Measurements from ENCODE around the gene NOXO1. TPM values are rescaled to one million over a fixed set of nuclear protein-coding genes. Genes with fewer than 3 reads are reported as not detected.

NOXO1 gene
- total and polyA plus RNA-seq, 2 experiments from 2014 or later: 2.0 to 2.6 TPM

DNA sequence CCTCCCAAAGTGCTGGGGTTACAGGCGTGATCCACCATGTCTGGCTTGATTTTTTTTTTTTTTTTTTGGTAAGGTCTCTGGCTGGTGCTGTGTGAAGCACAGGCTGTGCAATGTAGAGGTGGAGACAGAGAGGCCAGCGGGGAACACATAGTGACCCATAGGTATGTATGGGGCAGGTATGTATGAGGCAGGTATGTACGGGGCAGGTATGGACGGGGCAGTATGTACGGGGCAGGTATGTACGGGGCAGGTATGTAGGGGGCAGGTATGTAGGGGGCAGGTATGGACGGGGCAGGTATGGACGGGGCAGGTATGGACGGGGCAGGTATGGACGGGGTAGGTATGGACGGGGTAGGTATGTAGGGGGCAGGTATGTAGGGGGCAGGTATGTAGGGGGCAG is 31.8 kb downstream of the NOXO1 start:
- Histone ChIP-seq H3K4me1 (ENCODE audit: insufficient read depth) (no peaks in the 10 kb centered on the region), H3K4me2 (no peak overlapping the region), H3F3A (replicated peaks; ENCODE audit: low read depth) (no peaks in the 10 kb centered on the region), H3K4me3 (no peak overlapping the region), H3K27ac (ENCODE audit: low read depth) (no peak overlapping the region), H2AFZ (no peak overlapping the region), H4K20me1 (replicated peaks; ENCODE audit: insufficient read depth) (no peaks in the 10 kb centered on the region), H3K36me3 (ENCODE audit: insufficient read depth) (no peaks in the 10 kb centered on the region), H3K9me2 (ENCODE audit: insufficient read depth) (no peaks in the 10 kb centered on the region), H3K79me2 (replicated peaks; ENCODE audit: insufficient read depth) (no peaks in the 10 kb centered on the region), H3K27me3 (ENCODE audit: insufficient read depth) (no peaks in the 10 kb centered on the region)
- H3K4me1 Mint-ChIP-seq: peaks cover 3% of the 10 kb centered on the region
- TF ChIP-seq EZH2 (IDR thresholded peaks at IDR 0.05; ENCODE audit: low read depth, unreplicated experiment): no peak
- no peak for TF ChIP-seq NANOG (IDR thresholded peaks at IDR 0.05; ENCODE audit: borderline replicate concordance)
- TF ChIP-seq, protein P1, sequence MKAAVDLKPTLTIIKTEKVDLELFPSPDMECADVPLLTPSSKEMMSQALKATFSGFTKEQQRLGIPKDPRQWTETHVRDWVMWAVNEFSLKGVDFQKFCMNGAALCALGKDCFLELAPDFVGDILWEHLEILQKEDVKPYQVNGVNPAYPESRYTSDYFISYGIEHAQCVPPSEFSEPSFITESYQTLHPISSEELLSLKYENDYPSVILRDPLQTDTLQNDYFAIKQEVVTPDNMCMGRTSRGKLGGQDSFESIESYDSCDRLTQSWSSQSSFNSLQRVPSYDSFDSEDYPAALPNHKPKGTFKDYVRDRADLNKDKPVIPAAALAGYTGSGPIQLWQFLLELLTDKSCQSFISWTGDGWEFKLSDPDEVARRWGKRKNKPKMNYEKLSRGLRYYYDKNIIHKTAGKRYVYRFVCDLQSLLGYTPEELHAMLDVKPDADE (IDR thresholded peaks at IDR 0.05): no peak
- TF ChIP-seq, protein P2, sequence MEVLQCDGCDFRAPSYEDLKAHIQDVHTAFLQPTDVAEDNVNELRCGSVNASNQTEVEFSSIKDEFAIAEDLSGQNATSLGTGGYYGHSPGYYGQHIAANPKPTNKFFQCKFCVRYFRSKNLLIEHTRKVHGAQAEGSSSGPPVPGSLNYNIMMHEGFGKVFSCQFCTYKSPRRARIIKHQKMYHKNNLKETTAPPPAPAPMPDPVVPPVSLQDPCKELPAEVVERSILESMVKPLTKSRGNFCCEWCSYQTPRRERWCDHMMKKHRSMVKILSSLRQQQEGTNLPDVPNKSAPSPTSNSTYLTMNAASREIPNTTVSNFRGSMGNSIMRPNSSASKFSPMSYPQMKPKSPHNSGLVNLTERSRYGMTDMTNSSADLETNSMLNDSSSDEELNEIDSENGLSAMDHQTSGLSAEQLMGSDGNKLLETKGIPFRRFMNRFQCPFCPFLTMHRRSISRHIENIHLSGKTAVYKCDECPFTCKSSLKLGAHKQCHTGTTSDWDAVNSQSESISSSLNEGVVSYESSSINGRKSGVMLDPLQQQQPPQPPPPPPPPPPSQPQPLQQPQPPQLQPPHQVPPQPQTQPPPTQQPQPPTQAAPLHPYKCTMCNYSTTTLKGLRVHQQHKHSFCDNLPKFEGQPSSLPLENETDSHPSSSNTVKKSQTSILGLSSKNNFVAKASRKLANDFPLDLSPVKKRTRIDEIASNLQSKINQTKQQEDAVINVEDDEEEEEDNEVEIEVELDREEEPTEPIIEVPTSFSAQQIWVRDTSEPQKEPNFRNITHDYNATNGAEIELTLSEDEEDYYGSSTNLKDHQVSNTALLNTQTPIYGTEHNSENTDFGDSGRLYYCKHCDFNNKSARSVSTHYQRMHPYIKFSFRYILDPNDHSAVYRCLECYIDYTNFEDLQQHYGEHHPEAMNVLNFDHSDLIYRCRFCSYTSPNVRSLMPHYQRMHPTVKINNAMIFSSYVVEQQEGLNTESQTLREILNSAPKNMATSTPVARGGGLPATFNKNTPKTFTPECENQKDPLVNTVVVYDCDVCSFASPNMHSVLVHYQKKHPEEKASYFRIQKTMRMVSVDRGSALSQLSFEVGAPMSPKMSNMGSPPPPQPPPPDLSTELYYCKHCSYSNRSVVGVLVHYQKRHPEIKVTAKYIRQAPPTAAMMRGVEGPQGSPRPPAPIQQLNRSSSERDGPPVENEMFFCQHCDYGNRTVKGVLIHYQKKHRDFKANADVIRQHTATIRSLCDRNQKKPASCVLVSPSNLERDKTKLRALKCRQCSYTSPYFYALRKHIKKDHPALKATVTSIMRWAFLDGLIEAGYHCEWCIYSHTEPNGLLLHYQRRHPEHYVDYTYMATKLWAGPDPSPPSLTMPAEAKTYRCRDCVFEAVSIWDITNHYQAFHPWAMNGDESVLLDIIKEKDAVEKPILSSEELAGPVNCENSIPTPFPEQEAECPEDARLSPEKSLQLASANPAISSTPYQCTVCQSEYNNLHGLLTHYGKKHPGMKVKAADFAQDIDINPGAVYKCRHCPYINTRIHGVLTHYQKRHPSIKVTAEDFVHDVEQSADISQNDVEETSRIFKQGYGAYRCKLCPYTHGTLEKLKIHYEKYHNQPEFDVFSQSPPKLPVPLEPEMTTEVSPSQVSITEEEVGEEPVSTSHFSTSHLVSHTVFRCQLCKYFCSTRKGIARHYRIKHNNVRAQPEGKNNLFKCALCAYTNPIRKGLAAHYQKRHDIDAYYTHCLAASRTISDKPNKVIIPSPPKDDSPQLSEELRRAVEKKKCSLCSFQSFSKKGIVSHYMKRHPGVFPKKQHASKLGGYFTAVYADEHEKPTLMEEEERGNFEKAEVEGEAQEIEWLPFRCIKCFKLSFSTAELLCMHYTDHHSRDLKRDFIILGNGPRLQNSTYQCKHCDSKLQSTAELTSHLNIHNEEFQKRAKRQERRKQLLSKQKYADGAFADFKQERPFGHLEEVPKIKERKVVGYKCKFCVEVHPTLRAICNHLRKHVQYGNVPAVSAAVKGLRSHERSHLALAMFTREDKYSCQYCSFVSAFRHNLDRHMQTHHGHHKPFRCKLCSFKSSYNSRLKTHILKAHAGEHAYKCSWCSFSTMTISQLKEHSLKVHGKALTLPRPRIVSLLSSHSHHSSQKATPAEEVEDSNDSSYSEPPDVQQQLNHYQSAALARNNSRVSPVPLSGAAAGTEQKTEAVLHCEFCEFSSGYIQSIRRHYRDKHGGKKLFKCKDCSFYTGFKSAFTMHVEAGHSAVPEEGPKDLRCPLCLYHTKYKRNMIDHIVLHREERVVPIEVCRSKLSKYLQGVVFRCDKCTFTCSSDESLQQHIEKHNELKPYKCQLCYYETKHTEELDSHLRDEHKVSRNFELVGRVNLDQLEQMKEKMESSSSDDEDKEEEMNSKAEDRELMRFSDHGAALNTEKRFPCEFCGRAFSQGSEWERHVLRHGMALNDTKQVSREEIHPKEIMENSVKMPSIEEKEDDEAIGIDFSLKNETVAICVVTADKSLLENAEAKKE (CRISPR knock-in tag; IDR thresholded peaks at IDR 0.05): no peak
- no peak for TF ChIP-seq ZNF114 (CRISPR knock-in tag; IDR thresholded peaks at IDR 0.05)
- no peak for TF ChIP-seq ZNF331 (CRISPR knock-in tag; IDR thresholded peaks at IDR 0.05; ENCODE audit: low read depth)
- TF ChIP-seq, protein P3, sequence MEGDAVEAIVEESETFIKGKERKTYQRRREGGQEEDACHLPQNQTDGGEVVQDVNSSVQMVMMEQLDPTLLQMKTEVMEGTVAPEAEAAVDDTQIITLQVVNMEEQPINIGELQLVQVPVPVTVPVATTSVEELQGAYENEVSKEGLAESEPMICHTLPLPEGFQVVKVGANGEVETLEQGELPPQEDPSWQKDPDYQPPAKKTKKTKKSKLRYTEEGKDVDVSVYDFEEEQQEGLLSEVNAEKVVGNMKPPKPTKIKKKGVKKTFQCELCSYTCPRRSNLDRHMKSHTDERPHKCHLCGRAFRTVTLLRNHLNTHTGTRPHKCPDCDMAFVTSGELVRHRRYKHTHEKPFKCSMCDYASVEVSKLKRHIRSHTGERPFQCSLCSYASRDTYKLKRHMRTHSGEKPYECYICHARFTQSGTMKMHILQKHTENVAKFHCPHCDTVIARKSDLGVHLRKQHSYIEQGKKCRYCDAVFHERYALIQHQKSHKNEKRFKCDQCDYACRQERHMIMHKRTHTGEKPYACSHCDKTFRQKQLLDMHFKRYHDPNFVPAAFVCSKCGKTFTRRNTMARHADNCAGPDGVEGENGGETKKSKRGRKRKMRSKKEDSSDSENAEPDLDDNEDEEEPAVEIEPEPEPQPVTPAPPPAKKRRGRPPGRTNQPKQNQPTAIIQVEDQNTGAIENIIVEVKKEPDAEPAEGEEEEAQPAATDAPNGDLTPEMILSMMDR (conservative IDR thresholded peaks at IDR 0.05; ENCODE audit: low read depth in 2 of 2): no peak
- TF ChIP-seq EZH2phosphoT487 (IDR thresholded peaks at IDR 0.05; ENCODE audit: unreplicated experiment): no peak
- TF ChIP-seq, protein P4, sequence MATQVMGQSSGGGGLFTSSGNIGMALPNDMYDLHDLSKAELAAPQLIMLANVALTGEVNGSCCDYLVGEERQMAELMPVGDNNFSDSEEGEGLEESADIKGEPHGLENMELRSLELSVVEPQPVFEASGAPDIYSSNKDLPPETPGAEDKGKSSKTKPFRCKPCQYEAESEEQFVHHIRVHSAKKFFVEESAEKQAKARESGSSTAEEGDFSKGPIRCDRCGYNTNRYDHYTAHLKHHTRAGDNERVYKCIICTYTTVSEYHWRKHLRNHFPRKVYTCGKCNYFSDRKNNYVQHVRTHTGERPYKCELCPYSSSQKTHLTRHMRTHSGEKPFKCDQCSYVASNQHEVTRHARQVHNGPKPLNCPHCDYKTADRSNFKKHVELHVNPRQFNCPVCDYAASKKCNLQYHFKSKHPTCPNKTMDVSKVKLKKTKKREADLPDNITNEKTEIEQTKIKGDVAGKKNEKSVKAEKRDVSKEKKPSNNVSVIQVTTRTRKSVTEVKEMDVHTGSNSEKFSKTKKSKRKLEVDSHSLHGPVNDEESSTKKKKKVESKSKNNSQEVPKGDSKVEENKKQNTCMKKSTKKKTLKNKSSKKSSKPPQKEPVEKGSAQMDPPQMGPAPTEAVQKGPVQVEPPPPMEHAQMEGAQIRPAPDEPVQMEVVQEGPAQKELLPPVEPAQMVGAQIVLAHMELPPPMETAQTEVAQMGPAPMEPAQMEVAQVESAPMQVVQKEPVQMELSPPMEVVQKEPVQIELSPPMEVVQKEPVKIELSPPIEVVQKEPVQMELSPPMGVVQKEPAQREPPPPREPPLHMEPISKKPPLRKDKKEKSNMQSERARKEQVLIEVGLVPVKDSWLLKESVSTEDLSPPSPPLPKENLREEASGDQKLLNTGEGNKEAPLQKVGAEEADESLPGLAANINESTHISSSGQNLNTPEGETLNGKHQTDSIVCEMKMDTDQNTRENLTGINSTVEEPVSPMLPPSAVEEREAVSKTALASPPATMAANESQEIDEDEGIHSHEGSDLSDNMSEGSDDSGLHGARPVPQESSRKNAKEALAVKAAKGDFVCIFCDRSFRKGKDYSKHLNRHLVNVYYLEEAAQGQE (IDR thresholded peaks at IDR 0.05; ENCODE audit: unreplicated experiment): no peak
- TF ChIP-seq STAT1 (IDR thresholded peaks at IDR 0.05; ENCODE audit: unreplicated experiment): no peak
- no peak for TF ChIP-seq JUNB (IDR thresholded peaks at IDR 0.05; ENCODE audit: unreplicated experiment)
- no peak overlapping the region for H3K4me3 Mint-ChIP-seq
- DNase-seq (ENCODE audit: low spot score) (no peak), ATAC-seq (no peak)
- H3K27ac Mint-ChIP-seq: no peak overlapping the region
- H3K27me3 Mint-ChIP-seq (ENCODE audit: insufficient read depth, low read depth, poor library complexity): peaks cover 8% of the 10 kb centered on the region
- no peaks in the 10 kb centered on the region for H3K9me3 Mint-ChIP-seq
- no peaks in the 10 kb centered on the region; the same call in 2 of the 3 replicates for H3K36me3 Mint-ChIP-seq (ENCODE audit: low read depth)

Measured in GM23338 (cell line).